Measurements from ENCODE around the gene DCHS2. TPM values are rescaled to one million over a fixed set of nuclear protein-coding genes. Genes with fewer than 3 reads are reported as not detected.

DCHS2 gene
- total RNA-seq, 4 donors from 2014 or later, result 0.27 to 0.84 (median 0.38) TPM

DNA sequence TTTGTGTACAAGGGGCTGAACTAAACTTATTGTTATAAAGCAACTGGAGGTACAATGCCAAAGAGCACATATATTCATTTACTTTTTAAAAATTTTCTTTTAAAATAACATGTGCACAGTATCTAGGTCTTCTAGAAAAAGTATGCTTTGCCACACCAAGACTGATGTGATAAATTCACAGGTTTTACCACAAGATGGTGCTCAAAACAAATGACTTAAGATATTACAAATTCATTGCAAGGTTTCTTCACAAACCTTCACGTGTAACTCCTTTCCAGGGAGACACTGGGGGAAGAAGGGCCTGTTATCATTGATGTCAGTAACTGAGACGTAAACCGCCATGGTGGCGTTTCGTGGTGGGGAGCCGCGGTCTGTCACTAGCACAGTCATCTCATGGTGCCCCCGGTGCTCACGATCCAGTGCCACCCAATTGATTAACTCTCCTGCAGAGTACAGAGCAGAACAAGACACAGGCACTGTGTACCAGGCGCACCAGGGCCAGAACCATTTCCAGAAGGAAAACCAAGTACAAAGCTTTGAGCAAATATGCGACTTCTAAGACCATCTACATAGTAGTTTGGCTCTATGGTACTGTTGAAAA is 162.2 kb downstream of the DCHS2 start:
- no peak overlapping the region for H3K4me3 ChIP-seq (ENCODE audit: low read depth, poor library complexity, severe bottlenecking)
- no peak for TF ChIP-seq POLR2A (IDR thresholded peaks at IDR 0.05)
- TF ChIP-seq, protein P1, sequence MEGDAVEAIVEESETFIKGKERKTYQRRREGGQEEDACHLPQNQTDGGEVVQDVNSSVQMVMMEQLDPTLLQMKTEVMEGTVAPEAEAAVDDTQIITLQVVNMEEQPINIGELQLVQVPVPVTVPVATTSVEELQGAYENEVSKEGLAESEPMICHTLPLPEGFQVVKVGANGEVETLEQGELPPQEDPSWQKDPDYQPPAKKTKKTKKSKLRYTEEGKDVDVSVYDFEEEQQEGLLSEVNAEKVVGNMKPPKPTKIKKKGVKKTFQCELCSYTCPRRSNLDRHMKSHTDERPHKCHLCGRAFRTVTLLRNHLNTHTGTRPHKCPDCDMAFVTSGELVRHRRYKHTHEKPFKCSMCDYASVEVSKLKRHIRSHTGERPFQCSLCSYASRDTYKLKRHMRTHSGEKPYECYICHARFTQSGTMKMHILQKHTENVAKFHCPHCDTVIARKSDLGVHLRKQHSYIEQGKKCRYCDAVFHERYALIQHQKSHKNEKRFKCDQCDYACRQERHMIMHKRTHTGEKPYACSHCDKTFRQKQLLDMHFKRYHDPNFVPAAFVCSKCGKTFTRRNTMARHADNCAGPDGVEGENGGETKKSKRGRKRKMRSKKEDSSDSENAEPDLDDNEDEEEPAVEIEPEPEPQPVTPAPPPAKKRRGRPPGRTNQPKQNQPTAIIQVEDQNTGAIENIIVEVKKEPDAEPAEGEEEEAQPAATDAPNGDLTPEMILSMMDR (IDR thresholded peaks at IDR 0.05), result no peak
- WGBS, 2 donors, result 60 to 73% methylated on average over 11 of the region's 11 CpGs
- DNase-seq (ENCODE audit: low spot score in 2 of 2), result no peak
- intact Hi-C loops (cut with DNase I; ENCODE audit: low total_unique reads), result no loop called here

DNA sequence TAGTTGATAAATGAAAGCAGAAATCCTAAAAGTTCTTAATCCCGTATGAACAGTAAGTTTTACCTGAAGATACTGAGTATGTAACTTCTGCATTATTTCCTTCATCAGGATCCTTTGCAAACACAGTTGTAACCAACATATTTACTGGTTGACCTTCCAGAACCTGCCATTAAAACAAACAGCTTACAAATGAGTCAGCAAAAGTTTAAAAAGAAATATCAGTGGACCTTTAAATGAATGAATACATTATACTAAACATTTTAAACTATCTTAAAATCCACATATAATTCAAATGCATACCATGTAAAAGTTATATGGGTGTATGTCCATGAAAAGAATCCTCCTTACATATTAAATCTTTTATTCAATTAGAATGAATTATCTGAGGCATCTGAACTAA is 163.6 kb downstream of the DCHS2 start:
- no peak overlapping the region for H3K4me3 ChIP-seq (ENCODE audit: low read depth, poor library complexity, severe bottlenecking)
- no peak for TF ChIP-seq POLR2A (IDR thresholded peaks at IDR 0.05)
- TF ChIP-seq, protein P1 (IDR thresholded peaks at IDR 0.05), result no peak
- intact Hi-C loops (cut with DNase I; ENCODE audit: low total_unique reads), result no loop called here
- DNase-seq (ENCODE audit: low spot score in 2 of 2), result no peak
- WGBS, 2 donors, result 67 to 75% methylated on average over 1 of the region's 1 CpG

DNA sequence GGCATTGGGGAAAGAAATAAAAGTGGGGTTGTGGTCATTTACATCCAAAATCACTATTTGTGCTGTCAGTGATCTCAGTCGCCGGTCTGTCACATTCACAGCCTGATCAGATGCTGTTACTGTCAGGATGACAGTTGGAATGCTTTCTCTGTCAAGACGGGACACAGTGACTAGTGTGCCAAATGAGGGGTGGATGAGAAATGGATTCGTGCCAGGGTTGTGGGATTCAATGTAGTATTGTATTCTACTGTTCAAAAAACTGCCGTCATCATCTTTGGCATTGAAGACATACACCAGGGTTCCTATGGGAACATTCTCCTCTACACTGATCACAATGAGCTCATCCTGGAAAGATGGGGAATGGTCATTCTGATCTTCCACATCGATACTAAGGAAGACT is 171.1 kb downstream of the DCHS2 start:
- intact Hi-C loops (cut with DNase I; ENCODE audit: low total_unique reads), result no loop called here
- TF ChIP-seq POLR2A (IDR thresholded peaks at IDR 0.05), result no peak
- TF ChIP-seq, protein P1 (IDR thresholded peaks at IDR 0.05), result no peak
- no peak for DNase-seq (ENCODE audit: low spot score in 2 of 2)
- WGBS, 2 donors, result 63 to 66% methylated on average over 6 of the region's 6 CpGs
- H3K4me3 ChIP-seq (ENCODE audit: low read depth, poor library complexity, severe bottlenecking), result no peak overlapping the region

DNA sequence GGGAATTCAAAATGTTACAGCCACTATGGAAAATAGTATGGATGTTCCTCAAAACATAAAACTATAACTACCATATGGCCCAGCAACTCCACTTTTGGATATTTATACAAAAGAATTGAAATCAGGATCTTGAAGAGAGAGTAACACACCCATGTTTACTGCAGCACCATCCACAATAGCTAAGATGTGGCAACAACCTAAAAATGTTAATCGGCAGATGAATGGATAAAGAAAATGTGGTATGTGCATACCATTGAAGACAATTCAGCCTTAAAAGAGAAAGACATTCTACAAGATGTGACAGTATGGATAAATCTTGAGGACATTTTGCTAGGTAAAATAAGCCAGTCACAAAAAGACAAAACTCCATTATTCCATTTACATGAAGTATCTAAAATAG is 171.9 kb downstream of the DCHS2 start:
- TF ChIP-seq, protein P1 (IDR thresholded peaks at IDR 0.05), result no peak
- no peak for TF ChIP-seq POLR2A (IDR thresholded peaks at IDR 0.05)
- intact Hi-C loops (cut with DNase I; ENCODE audit: low total_unique reads), result no loop called here
- 97 to 100% methylated on average over 1 of the region's 1 CpG for WGBS, 2 donors
- no peak for DNase-seq (ENCODE audit: low spot score in 2 of 2)
- no peak overlapping the region for H3K4me3 ChIP-seq (ENCODE audit: low read depth, poor library complexity, severe bottlenecking)

DNA sequence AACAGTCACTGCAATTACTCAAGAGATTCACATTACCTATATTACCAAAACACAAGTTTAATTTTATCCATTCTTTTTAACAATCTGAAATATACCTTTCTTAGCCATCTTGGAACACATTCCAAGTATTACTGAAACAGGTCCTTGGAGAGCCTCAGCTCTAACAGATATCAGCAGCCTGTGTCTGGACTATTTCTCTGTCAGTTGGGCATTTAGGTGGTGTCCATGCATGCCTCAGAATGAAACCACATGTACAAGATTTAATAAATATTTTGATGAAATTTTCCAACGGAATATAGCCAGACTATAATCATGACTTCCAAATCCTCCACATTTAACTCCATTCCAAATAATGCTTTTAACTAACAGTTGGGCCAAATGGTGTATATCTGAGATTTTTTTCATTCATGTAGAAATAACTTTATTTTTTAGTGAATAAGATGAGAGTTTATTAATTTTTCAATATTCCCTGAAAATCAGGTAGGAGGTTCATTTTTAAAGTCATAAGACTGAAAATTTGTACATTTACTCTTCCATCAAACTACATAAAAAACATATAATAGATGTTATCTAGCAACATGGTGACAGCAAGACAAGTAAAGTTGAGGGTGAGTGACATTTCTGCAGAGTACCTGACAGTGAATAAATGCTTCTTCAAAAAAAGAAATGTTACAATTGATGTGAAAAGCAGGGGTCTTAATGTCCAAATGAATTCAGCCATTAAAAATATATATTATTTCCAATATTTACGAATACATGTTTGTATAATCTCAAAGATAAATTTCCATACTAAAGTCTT is 174.2 kb downstream of the DCHS2 start:
- no peak for DNase-seq (ENCODE audit: low spot score in 2 of 2)
- H3K4me3 ChIP-seq (ENCODE audit: low read depth, poor library complexity, severe bottlenecking), result no peak overlapping the region
- WGBS, 2 donors, result 68 to 76% methylated on average over 2 of the region's 2 CpGs
- TF ChIP-seq, protein P1 (IDR thresholded peaks at IDR 0.05), result no peak
- TF ChIP-seq POLR2A (IDR thresholded peaks at IDR 0.05), result no peak
- intact Hi-C loops (cut with DNase I; ENCODE audit: low total_unique reads), result no loop called here
